HCT116 (cell line): ENCODE measurements around the gene CIRBP. TPM values are rescaled to one million over a fixed set of nuclear protein-coding genes. Genes with fewer than 3 reads are reported as not detected.

Experiments
- ATAC-seq: fragments of 200-7000 bp; cut with Tn5 transposase; 2 replicates; pipeline ENCODE4 v1.9.1; 2020; ENCODE audit warnings: mild to moderate bottlenecking, moderate library complexity
- BruUV-seq: library from RNA; stranded (reverse); fragments of 400-500 nt; replicated peaks from 2 replicates; lab custom pipeline; 2021; lab: Mats Ljungman, UMichigan
- CTCF ChIA-PET: fragments of 300-600 bp; sonication (Branson Sonifier 250); formaldehyde crosslinking; loops from one replicate; lab custom pipeline; 2021; ENCODE audit warnings: antibody characterized with exemption; lab: Charles Lee
- POLR2A ChIA-PET: fragments of 300-600, 350-600 bp; sonication (Branson Sonifier 250); formaldehyde crosslinking; loops from one replicate; lab custom pipeline; 2021; ENCODE audit warnings: antibody characterized with exemption; lab: Charles Lee
- RAD21 ChIA-PET, 2 experiments: fragments of 300-600 bp; sonication (Branson Sonifier 250); formaldehyde crosslinking; loops; one replicate each; lab custom pipeline; 2023; ENCODE audit warnings: low total read pairs in 2 of 2; ENCODE audit not compliant: uncharacterized antibody in 2 of 2, unreplicated experiment in 2 of 2, low non-redundant PET in 1 of 2; lab: Charles Lee
- DNase-seq: peaks from one replicate; pipeline ENCODE4 v3.0.0-alpha.2; 2010; ENCODE audit warnings: low read depth, low spot score
- H2AFZ ChIP-seq: fragments of 200-600 bp; shearing (Covaris generic), sonication (generic); 2 replicates; pipeline ENCODE4 v1.6.1; 2017; ENCODE audit warnings: low read depth, mixed run types, mixed read lengths, antibody characterized with exemption, low read length; ENCODE audit not compliant: poor library complexity, severe bottlenecking
- H3K27ac ChIP-seq: 2 replicates; pipeline ENCODE4 v1.5.1; 2012; ENCODE audit warnings: low read depth, low read length
- H3K27me3 ChIP-seq: fragments of 200-600 bp; sonication (generic); 2 replicates; pipeline ENCODE4 v1.6.1; 2016; ENCODE audit warnings: mixed run types, low read length, mixed read lengths; ENCODE audit not compliant: insufficient read depth
- H3K36me3 ChIP-seq, 2 experiments: fragments of 200-500 bp in 1 of 2; fragments of 200-600 bp in 1 of 2; sonication (Bioruptor generic) in 1 of 2; sonication (generic) in 1 of 2; 2 replicates each; pipeline versions ENCODE4 v1.5.1 to v1.6.1; 2014 to 2016; ENCODE audit warnings: low read length in 2 of 2, inconsistent platforms in 1 of 2, mixed read lengths in 1 of 2, mixed run types in 1 of 2; ENCODE audit not compliant: insufficient read depth in 2 of 2, control insufficient read depth in 1 of 2
- H3K4me1 ChIP-seq, 2 experiments: fragments of 200-600 bp in 1 of 2; sonication (generic) in 1 of 2; 2 replicates each; pipeline versions ENCODE4 v1.5.1 to v1.6.1; 2012 to 2017; ENCODE audit warnings: low read length in 2 of 2, inconsistent platforms in 1 of 2, mild to moderate bottlenecking in 1 of 2, mixed read lengths in 1 of 2, mixed run types in 1 of 2, moderate library complexity in 1 of 2; ENCODE audit not compliant: insufficient read depth in 2 of 2, control insufficient read depth in 1 of 2
- H3K4me2 ChIP-seq: fragments of 200-600 bp; sonication (generic); 2 replicates; pipeline ENCODE4 v1.6.1; 2017; ENCODE audit warnings: mixed run types, low read length, mixed read lengths
- H3K4me3 ChIP-seq, 2 experiments: fragments of 200-600 bp in 1 of 2; sonication (generic) in 1 of 2; replicated peaks in 1 of 2; 2 replicates each; pipeline ENCODE4 v1.5.1; 2011 to 2016; ENCODE audit warnings: low read length in 2 of 2, control low read depth in 1 of 2, low read depth in 1 of 2, mild to moderate bottlenecking in 1 of 2, mixed read lengths in 1 of 2, mixed run types in 1 of 2
- H3K79me2 ChIP-seq: fragments of 200-600 bp; sonication (generic); 2 replicates; pipeline ENCODE4 v1.6.1; 2017; ENCODE audit warnings: mild to moderate bottlenecking, mixed run types, low read length, moderate library complexity, mixed read lengths; ENCODE audit not compliant: insufficient read depth
- H3K9ac ChIP-seq: fragments of 200-600 bp; sonication (generic); 2 replicates; pipeline ENCODE4 v1.6.1; 2016; ENCODE audit warnings: low read length, mixed read lengths
- H3K9me2 ChIP-seq: fragments of 200-600 bp; sonication (generic), shearing (Covaris generic); 2 replicates; pipeline ENCODE4 v1.6.1; 2017; ENCODE audit warnings: mixed run types, mild to moderate bottlenecking, moderate library complexity; ENCODE audit not compliant: insufficient read depth
- H3K9me3 ChIP-seq, 2 experiments: fragments of 200-500 bp in 1 of 2; fragments of 200-600 bp in 1 of 2; sonication (Bioruptor generic) in 1 of 2; sonication (generic) in 1 of 2; 2 replicates each; pipeline ENCODE4 v1.6.1; 2014 to 2017; ENCODE audit warnings: low read length in 2 of 2, mixed read lengths in 2 of 2, inconsistent platforms in 1 of 2, low read depth in 1 of 2, mild to moderate bottlenecking in 1 of 2, mixed run types in 1 of 2, moderate library complexity in 1 of 2; ENCODE audit not compliant: control insufficient read depth in 1 of 2, insufficient read depth in 1 of 2
- H4K20me1 ChIP-seq: fragments of 200-600 bp; sonication (generic), shearing (Covaris generic); 2 replicates; pipeline ENCODE4 v1.6.1; 2017; ENCODE audit warnings: mixed run types, mild to moderate bottlenecking, moderate library complexity; ENCODE audit not compliant: insufficient read depth
- CBX3 ChIP-seq: IDR thresholded peaks from 2 replicates; pipeline ENCODE4 v1.6.1; 2012; ENCODE audit warnings: low read depth
- CEBPB ChIP-seq: IDR thresholded peaks from 2 replicates; pipeline ENCODE4 v1.6.1; 2012; ENCODE audit warnings: low read depth
- ELF1 ChIP-seq: IDR thresholded peaks from 2 replicates; pipeline ENCODE4 v1.6.1; 2012; ENCODE audit warnings: low read depth, borderline replicate concordance
- EZH2 ChIP-seq: fragments of 200-600 bp; sonication (generic); IDR thresholded peaks from 2 replicates; pipeline ENCODE4 v1.6.1; 2017; ENCODE audit warnings: antibody characterized with exemption, mixed run types
- EZH2phosphoT487 ChIP-seq: fragments of 200-600 bp; IDR thresholded peaks from 2 replicates; pipeline ENCODE4 v1.6.1; 2018; ENCODE audit warnings: antibody characterized with exemption, borderline replicate concordance
- FOSL1 ChIP-seq: IDR thresholded peaks from 2 replicates; pipeline ENCODE4 v1.6.1; 2012; ENCODE audit warnings: low read depth
- MAX ChIP-seq: IDR thresholded peaks from 2 replicates; pipeline ENCODE4 v1.6.1; 2012
- POLR2A ChIP-seq: IDR thresholded peaks from 2 replicates; pipeline ENCODE4 v1.7.0; 2011; ENCODE audit warnings: borderline replicate concordance; ENCODE audit not compliant: insufficient read depth, insufficient read length; ENCODE audit errors: extremely low read depth
- RAD21 ChIP-seq: IDR thresholded peaks from 2 replicates; pipeline ENCODE4 v1.6.1; 2012; ENCODE audit warnings: low read depth, mild to moderate bottlenecking
- SIN3A ChIP-seq: IDR thresholded peaks from 2 replicates; pipeline ENCODE4 v1.6.1; 2012; ENCODE audit warnings: low read depth
- SP1 ChIP-seq: IDR thresholded peaks from 2 replicates; pipeline ENCODE4 v1.6.1; 2012; ENCODE audit warnings: low read depth
- SRF ChIP-seq: IDR thresholded peaks from 2 replicates; pipeline ENCODE4 v1.6.1; 2012; ENCODE audit warnings: low read depth
- TCF7L2 ChIP-seq: IDR thresholded peaks from 2 replicates; pipeline ENCODE4 v1.7.0; 2011; ENCODE audit warnings: borderline replicate concordance, inconsistent platforms; ENCODE audit not compliant: insufficient read depth, insufficient read length; ENCODE audit errors: extremely low read depth
- YY1 ChIP-seq: IDR thresholded peaks from 2 replicates; pipeline ENCODE4 v1.6.1; 2011; ENCODE audit warnings: low read length, low read depth, moderate library complexity, mild to moderate bottlenecking; ENCODE audit not compliant: insufficient replicate concordance; ENCODE audit errors: extremely low read depth
- ZFX ChIP-seq: fragments of 450-650 bp; IDR thresholded peaks from 2 replicates; pipeline ENCODE4 v1.6.1; 2017
- ZNF274 ChIP-seq: fragments of 200-500 bp; sonication (Bioruptor generic); IDR thresholded peaks from 2 replicates; pipeline ENCODE4 v1.6.1; 2014; ENCODE audit warnings: mild to moderate bottlenecking, low read depth, low read length, inconsistent platforms
- intact Hi-C: fragments of 100-400 bp; cut with micrococcal nuclease; formaldehyde crosslinking; loops from 2 replicates; pipeline ENCODE4 v1.10.0; 2022
- total RNA-seq: library from RNA; stranded (reverse); gene quantifications from one replicate; pipeline ENCODE4 v1.2.1, GENCODE V29; 2021; ENCODE audit not compliant: unreplicated experiment
- TF ChIP-seq, protein P1 (sequence below): IDR thresholded peaks from 2 replicates; pipeline ENCODE4 v1.6.1; 2011; ENCODE audit warnings: mild to moderate bottlenecking, low read length, moderate library complexity; ENCODE audit not compliant: insufficient replicate concordance; ENCODE audit errors: extremely low read depth

The CIRBP gene
- total RNA-seq, 1 experiment from 2014 or later: 276 TPM

DNA sequence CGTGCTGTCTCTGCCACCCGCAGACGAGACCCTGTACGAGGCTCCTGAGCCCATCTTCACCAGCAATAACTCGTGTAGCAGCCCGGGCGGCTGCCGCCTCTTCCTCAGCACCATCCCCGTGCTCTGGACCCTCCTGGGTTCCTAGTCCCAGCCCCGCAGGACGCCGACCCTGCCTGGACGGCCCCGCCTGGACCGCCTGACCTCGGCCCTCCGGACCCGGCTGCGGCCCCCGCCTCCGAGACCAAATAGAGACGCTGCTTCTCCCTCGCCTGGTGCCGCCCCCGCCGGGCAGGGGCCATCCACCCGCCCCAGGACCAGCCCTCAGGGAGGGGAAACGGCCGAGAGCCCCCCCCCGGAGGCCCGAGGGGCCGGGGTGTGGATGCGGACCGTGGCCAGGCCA is 30.7 kb downstream of the CIRBP start:
- ChIA-PET POLR2A (no interaction called here), CTCF (no interaction called here), RAD21 (no interaction called here)
- BruUV-seq: no TSS peak
- intact Hi-C loops: no loop called here
- ATAC-seq: no peak
- Histone ChIP-seq H3K4me1 (peaks cover 2% of the 10 kb centered on the region in 2 experiments; a peak in 2 of 4 replicates), H3K4me3 (no peak overlapping the region), H2AFZ (no peak overlapping the region), H3K9ac (no peak overlapping the region), H4K20me1 (no peaks in the 10 kb centered on the region), H3K4me2 (no peak overlapping the region), H3K27me3 (no peaks in the 10 kb centered on the region), H3K79me2 (no peaks in the 10 kb centered on the region), H3K9me3 (no peaks in the 10 kb centered on the region), H3K27ac (no peak overlapping the region), H3K9me2 (no peaks in the 10 kb centered on the region), H3K36me3 (no peaks in the 10 kb centered on the region)
- TF ChIP-seq SRF: no peak
- TF ChIP-seq FOSL1: no peak
- no peak for TF ChIP-seq CBX3
- TF ChIP-seq YY1: no peak
- TF ChIP-seq SP1: no peak
- TF ChIP-seq, protein P1, sequence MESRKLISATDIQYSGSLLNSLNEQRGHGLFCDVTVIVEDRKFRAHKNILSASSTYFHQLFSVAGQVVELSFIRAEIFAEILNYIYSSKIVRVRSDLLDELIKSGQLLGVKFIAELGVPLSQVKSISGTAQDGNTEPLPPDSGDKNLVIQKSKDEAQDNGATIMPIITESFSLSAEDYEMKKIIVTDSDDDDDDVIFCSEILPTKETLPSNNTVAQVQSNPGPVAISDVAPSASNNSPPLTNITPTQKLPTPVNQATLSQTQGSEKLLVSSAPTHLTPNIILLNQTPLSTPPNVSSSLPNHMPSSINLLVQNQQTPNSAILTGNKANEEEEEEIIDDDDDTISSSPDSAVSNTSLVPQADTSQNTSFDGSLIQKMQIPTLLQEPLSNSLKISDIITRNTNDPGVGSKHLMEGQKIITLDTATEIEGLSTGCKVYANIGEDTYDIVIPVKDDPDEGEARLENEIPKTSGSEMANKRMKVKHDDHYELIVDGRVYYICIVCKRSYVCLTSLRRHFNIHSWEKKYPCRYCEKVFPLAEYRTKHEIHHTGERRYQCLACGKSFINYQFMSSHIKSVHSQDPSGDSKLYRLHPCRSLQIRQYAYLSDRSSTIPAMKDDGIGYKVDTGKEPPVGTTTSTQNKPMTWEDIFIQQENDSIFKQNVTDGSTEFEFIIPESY: no peak
- no peak for DNase-seq

- H3K4me2 ChIP-seq: no peak overlapping the region
- ChIA-PET CTCF (interaction anchor here (0.6 kb wide), 1 partner anchor 11 kb away, joined by 3 read pairs; no protein-coding TSS in a partner anchor), POLR2A (no interaction called here), RAD21 (no interaction called here)
- no peaks in the 10 kb centered on the region for H3K36me3 ChIP-seq
- H3K9me3 ChIP-seq: no peaks in the 10 kb centered on the region
- intact Hi-C loops: no loop called here
- no TSS peak for BruUV-seq
- no peak overlapping the region for H2AFZ ChIP-seq
- H3K27me3 ChIP-seq: no peaks in the 10 kb centered on the region
- no peak for ATAC-seq
- no peaks in the 10 kb centered on the region for H3K9me2 ChIP-seq
- H3K27ac ChIP-seq: no peak overlapping the region
- no peak overlapping the region for H3K4me3 ChIP-seq
- no peak overlapping the region for H3K9ac ChIP-seq
- H3K4me1 ChIP-seq: peaks cover 2% of the 10 kb centered on the region in 2 experiments; a peak in 2 of 4 replicates
- no peaks in the 10 kb centered on the region for H3K79me2 ChIP-seq
- no peaks in the 10 kb centered on the region for H4K20me1 ChIP-seq
- DNase-seq: no peak
- TF ChIP-seq CEBPB (no peak), EZH2phosphoT487 (no peak), SIN3A (no peak), EZH2 (no peak), ZFX (no peak), ELF1 (no peak), MAX (no peak), RAD21 (no peak), SRF (no peak), POLR2A (no peak), ZNF274 (no peak), TCF7L2 (no peak), SP1 (no peak), CBX3 (no peak)
- TF ChIP-seq, protein P1: no peak
These were observed 31.8 kb downstream of the CIRBP start for GRCh38 chr19:1300744-1301490.
